HG03045 (cell line): ENCODE measurements around the gene CD2BP2.
"Not testable (repeated sequence)": the region's sequence is repeated elsewhere in the genome, so short reads cannot be mapped to it uniquely, and the experiment has no call there.

Source experiments
- ATAC-seq: cut with Tn5 transposase; IDR thresholded peaks from one replicate; pipeline ENCODE4 v1.9.1; 2021; ENCODE audit warnings: mild to moderate bottlenecking, moderate library complexity; ENCODE audit not compliant: unreplicated experiment

The CD2BP2 gene

DNA sequence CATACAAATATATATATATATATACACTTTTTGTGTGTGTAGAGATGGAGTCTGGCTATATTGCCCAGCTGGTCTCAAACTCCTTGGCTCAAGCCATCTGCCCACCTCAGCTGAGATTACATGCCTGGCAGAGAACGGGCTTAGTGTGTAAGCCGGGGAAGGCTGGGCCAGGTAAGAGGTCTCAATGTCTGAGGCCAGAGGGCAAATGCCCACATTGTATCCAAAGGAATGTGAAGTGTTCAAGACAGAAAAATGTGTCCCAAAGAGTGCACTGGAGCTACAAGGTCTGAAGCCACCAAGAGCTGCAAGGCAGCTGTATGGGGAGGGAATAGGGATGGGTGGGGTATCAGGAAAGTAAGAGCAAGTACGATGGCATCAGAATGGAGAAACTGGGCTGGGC, 8.8 kb downstream of the CD2BP2 start:
- ATAC-seq: no peak

DNA sequence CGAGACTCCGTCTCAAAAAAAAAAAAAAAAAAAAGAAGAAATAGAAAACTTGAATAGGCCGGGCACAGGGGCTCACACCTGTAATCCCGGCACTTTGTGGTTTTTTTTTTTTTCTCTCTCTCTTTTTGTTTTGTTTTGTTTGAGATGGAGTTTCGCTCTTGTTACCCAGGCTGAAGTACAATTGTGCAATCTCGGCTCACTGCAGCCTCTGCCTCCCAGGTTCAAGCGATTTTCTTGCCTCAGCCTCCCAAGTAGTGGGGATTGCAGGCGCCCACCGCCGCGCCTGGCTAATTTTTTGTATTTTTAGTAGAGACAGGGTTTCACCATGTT, 11.7 kb downstream of the CD2BP2 start:
- ATAC-seq: not testable (repeated sequence)

- ATAC-seq: no peak
Observed at GRCh38 chr16:30342751-30343490, 12.2 kb downstream of the CD2BP2 start.

DNA sequence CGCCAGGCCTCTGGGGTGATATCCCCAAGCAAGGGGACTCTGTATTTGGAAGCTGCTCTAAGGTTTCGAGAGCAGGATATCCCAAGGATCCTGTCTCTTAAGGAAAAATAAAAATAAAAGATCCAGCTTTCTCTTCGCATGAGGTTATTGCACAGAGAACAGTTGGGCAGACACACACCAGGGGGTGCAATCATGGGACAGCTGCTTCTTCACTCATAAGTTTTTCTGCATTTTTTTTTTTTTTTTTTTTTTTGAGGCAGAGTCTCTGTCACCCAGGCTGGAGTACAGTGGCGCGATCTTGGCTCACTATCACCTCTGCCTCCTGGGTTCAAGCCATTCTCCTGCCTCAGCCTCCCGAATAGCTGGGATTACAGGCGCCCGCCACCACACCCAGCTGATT, 13.1 kb downstream of the CD2BP2 start:
- not testable (repeated sequence) for ATAC-seq

- ATAC-seq: no peak
Observed at GRCh38 chr16:30340621-30341020, 14.5 kb downstream of the CD2BP2 start.

- not testable (repeated sequence) for ATAC-seq
Observed at GRCh38 chr16:30338715-30339114, 16.4 kb downstream of the CD2BP2 start.

DNA sequence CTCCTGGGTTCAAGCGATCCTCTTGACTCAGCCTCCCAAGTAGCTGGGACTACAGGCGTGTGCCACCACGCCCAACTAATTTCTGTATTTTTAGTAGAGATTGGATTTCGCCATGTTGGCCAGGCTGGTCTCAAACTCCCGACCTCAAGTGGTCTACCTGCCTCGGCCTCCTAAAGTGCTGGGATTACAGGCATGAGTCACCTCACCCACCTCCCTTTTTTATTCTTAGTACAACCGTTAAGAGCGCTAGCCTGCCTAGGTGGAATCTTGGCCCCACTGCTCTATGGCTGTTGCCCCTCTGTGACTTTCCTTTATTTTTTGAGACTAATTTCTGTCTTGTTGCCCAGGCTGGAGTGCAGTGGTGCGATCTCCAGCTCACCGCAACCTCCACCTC, 17.1 kb downstream of the CD2BP2 start:
- ATAC-seq: not testable (repeated sequence)

GRCh38 chr16:30335598-30336474, 19.3 kb downstream of the CD2BP2 start:
- peak; percentile 7 for ATAC-seq

- ATAC-seq: peak; percentile 72
Observed at GRCh38 chr16:30335028-30335597, 20.0 kb downstream of the CD2BP2 start.

DNA sequence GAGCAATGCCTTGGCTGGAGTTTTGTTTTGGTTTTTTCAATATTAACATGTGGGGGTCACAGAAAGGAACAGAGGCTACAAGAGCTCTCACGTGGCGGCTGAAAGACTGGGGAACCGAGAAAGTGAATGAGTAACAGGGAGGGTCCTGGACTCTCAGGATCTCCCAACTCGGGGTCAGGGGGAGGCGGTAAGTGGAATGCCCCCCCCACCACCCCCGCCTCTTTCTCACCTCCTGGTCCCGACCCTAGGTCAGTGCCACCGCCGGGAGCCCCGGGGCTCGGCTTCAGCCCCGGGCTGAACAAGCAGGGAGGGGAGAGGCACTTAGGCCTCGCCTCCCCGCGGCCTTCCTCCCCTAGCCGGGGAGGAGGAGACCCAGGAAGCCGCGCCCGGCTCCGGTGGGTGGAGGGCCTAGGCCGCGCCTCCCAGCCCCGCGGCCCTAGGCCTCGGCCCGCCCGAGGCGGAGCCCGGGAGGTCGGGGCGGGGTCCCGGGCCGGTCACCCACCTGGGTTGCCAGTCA, 20.6 kb downstream of the CD2BP2 start:
- peak; percentile 88 for ATAC-seq

- not testable (repeated sequence) for ATAC-seq
Observed at GRCh38 chr16:30324220-30324619, 30.9 kb downstream of the CD2BP2 start.

- not testable (repeated sequence) for ATAC-seq
Observed at GRCh38 chr16:30318647-30319046, 36.5 kb downstream of the CD2BP2 start.

DNA sequence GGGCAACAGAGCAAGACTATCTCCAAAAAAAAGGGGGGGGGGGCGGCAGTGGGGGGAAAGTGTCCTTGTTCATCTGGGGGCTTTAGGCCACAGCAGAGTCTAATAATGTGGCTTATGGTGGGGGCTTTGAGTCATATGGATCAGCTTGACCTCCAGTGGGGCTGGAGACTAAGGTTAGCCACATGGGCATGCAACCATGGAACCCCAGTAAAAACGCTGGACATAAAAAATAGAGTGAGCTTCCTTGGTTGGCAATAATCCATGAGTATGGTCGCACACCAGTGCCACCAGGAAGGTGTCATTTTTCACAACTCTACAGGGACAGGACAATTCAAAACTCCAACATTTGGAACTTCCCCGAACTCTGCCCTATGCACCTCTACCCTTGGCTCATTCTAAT, 44.2 kb downstream of the CD2BP2 start:
- ATAC-seq: not testable (repeated sequence)

- not testable (repeated sequence) for ATAC-seq
Observed at GRCh38 chr16:30309255-30309654, 45.9 kb downstream of the CD2BP2 start.
